ENCODE data around the gene EHF. TPM values are rescaled to one million over a fixed set of nuclear protein-coding genes. Genes with fewer than 3 reads are reported as not detected.

Gene EHF
- total RNA-seq, 1 experiment from 2014 or later = 37.0 TPM

DNA sequence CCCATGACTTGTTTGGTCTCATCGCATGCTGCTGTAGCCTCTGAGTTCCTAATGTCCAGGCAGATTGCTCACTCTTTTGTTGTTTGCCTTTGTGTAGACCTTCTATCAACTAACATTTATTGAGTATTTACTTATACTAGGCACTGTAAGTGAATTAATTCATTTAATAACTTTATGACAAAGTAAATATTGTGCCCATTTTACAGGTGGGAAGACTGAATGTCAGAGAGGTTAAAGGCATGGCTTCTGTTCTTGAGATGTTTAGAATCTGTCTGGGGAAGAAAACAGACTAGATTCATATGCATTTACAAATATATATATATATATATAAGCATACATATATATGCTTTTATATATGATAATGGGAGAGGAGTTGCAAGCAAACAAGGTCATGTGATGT is 27.1 kb downstream of the EHF start:
- CTCF ChIA-PET = no interaction called here
- POLR2A ChIA-PET (ENCODE audit: unreplicated experiment) = interaction anchor here (0.7 kb wide), 1 partner anchor 109 kb away, joined by 3 read pairs; no protein-coding TSS in a partner anchor
- no peaks in the 10 kb centered on the region for H3K9me2 ChIP-seq (replicated peaks; ENCODE audit: low read length)
- H3K9ac ChIP-seq (ENCODE audit: low read length) = no peak overlapping the region
- no TSS peak for BruUV-seq (replicated peaks)
- H4K20me1 ChIP-seq (ENCODE audit: low read length) = no peaks in the 10 kb centered on the region
- no peak overlapping the region for H3K4me2 ChIP-seq (ENCODE audit: low read length)
- H3K4me1 ChIP-seq (ENCODE audit: insufficient read depth, low read length) = peaks cover 40% of the 10 kb centered on the region
- H2AFZ ChIP-seq (ENCODE audit: low read length) = no peak overlapping the region
- intact Hi-C loops (cut with micrococcal nuclease) = no loop called here
- no peaks in the 10 kb centered on the region for H3K27me3 ChIP-seq (ENCODE audit: low read length)
- peaks cover 20% of the 10 kb centered on the region for H3K79me2 ChIP-seq (ENCODE audit: low read length)
- no peak overlapping the region for H3K27ac ChIP-seq (ENCODE audit: low read length)
- no peak overlapping the region for H3K4me3 ChIP-seq (ENCODE audit: low read length)
- H3F3A ChIP-seq (ENCODE audit: low read length, unreplicated experiment) = peaks cover 3% of the 10 kb centered on the region
- no peaks in the 10 kb centered on the region for H3K9me3 ChIP-seq (ENCODE audit: low read length)
- TF ChIP-seq CTCF (conservative IDR thresholded peaks at IDR 0.05; ENCODE audit: low read depth, low read length) = no peak
- TF ChIP-seq EZH2 (IDR thresholded peaks at IDR 0.05; ENCODE audit: low read length, unreplicated experiment) = no peak
- no peak for TF ChIP-seq EZH2phosphoT487 (IDR thresholded peaks at IDR 0.05; ENCODE audit: borderline replicate concordance, low read length)
- peaks cover 51% of the 10 kb centered on the region for H3K36me3 ChIP-seq (ENCODE audit: low read depth, low read length)
- ATAC-seq (no peak), DNase-seq (no peak)

DNA sequence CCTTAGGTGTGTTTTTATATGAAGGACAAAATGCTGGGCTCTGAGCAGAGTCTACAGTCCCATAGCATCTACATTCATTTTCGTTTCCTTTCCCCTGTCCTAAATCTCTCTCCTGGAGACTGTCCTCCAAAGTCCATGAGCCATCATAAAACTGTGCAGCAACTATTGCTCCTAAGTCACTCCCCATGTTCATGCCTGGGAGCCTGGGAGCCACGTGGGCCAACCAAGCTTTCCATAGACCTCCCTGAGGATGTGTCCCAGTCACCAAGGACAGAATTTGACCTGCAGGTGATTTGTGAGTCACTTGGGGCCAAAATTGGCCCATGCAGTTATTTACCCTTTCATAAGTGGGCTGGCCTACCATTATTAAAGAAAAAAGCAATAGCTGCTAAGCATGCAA is 28.7 kb downstream of the EHF start:
- ATAC-seq (no peak), DNase-seq (no peak)
- H3K4me2 ChIP-seq (ENCODE audit: low read length) = no peak overlapping the region
- H3K9me2 ChIP-seq (replicated peaks; ENCODE audit: low read length) = no peaks in the 10 kb centered on the region
- H3K9me3 ChIP-seq (ENCODE audit: low read length) = no peaks in the 10 kb centered on the region
- no peaks in the 10 kb centered on the region for H4K20me1 ChIP-seq (ENCODE audit: low read length)
- H3K27ac ChIP-seq (ENCODE audit: low read length) = no peak overlapping the region
- H3K4me1 ChIP-seq (ENCODE audit: insufficient read depth, low read length) = peaks cover 39% of the 10 kb centered on the region
- intact Hi-C loops (cut with micrococcal nuclease) = no loop called here
- peaks cover 12% of the 10 kb centered on the region for H3F3A ChIP-seq (ENCODE audit: low read length, unreplicated experiment)
- POLR2A ChIA-PET (ENCODE audit: unreplicated experiment) = no interaction called here
- H3K9ac ChIP-seq (ENCODE audit: low read length) = no peak overlapping the region
- H3K36me3 ChIP-seq (ENCODE audit: low read depth, low read length) = peaks cover 37% of the 10 kb centered on the region
- peaks cover 4% of the 10 kb centered on the region; the same call in 1 of the 2 replicates for H3K79me2 ChIP-seq (ENCODE audit: low read length)
- no peaks in the 10 kb centered on the region for H3K27me3 ChIP-seq (ENCODE audit: low read length)
- no peak overlapping the region for H2AFZ ChIP-seq (ENCODE audit: low read length)
- CTCF ChIA-PET = no interaction called here
- TF ChIP-seq CTCF (conservative IDR thresholded peaks at IDR 0.05; ENCODE audit: low read depth, low read length) (no peak), EZH2 (IDR thresholded peaks at IDR 0.05; ENCODE audit: low read length, unreplicated experiment) (no peak), EZH2phosphoT487 (IDR thresholded peaks at IDR 0.05; ENCODE audit: borderline replicate concordance, low read length) (no peak)
- BruUV-seq (replicated peaks) = no TSS peak
- H3K4me3 ChIP-seq (ENCODE audit: low read length) = no peak overlapping the region

GRCh38 chr11:34650528-34650927 is 29.6 kb downstream of the EHF start:
- peaks cover 34% of the 10 kb centered on the region for H3K36me3 ChIP-seq (ENCODE audit: low read depth, low read length)
- H4K20me1 ChIP-seq (ENCODE audit: low read length) = no peaks in the 10 kb centered on the region
- H3K9me3 ChIP-seq (ENCODE audit: low read length) = no peaks in the 10 kb centered on the region
- CTCF ChIA-PET = no interaction called here
- H3F3A ChIP-seq (ENCODE audit: low read length, unreplicated experiment) = peaks cover 19% of the 10 kb centered on the region
- H3K4me1 ChIP-seq (ENCODE audit: insufficient read depth, low read length) = peaks cover 41% of the 10 kb centered on the region
- no peak overlapping the region for H3K4me2 ChIP-seq (ENCODE audit: low read length)
- DNase-seq = no peak
- POLR2A ChIA-PET (ENCODE audit: unreplicated experiment) = no interaction called here
- BruUV-seq (replicated peaks) = no TSS peak
- TF ChIP-seq CTCF (conservative IDR thresholded peaks at IDR 0.05; ENCODE audit: low read depth, low read length) = no peak
- no peak for TF ChIP-seq EZH2phosphoT487 (IDR thresholded peaks at IDR 0.05; ENCODE audit: borderline replicate concordance, low read length)
- TF ChIP-seq EZH2 (IDR thresholded peaks at IDR 0.05; ENCODE audit: low read length, unreplicated experiment) = no peak
- no peak for ATAC-seq
- H3K9ac ChIP-seq (ENCODE audit: low read length) = no peak overlapping the region
- no peak overlapping the region for H3K4me3 ChIP-seq (ENCODE audit: low read length)
- H3K9me2 ChIP-seq (replicated peaks; ENCODE audit: low read length) = no peaks in the 10 kb centered on the region
- H3K79me2 ChIP-seq (ENCODE audit: low read length) = no peaks in the 10 kb centered on the region
- intact Hi-C loops (cut with micrococcal nuclease) = loop anchor here (5.0 kb wide), 1 partner anchor 157 kb away; no protein-coding TSS in a partner anchor
- no peaks in the 10 kb centered on the region for H3K27me3 ChIP-seq (ENCODE audit: low read length)
- H3K27ac ChIP-seq (ENCODE audit: low read length) = no peak overlapping the region
- H2AFZ ChIP-seq (ENCODE audit: low read length) = no peak overlapping the region
